Testis (tissue), 3 donors: ENCODE measurements around the gene CARHSP1. TPM values are rescaled to one million over a fixed set of nuclear protein-coding genes. Genes with fewer than 3 reads are reported as not detected.

ENCODE experiments used
- DNase-seq: peaks from one replicate; pipeline ENCODE4 v3.0.0-alpha.2; 2019
- H3K27ac ChIP-seq, 2 donors: fragments of 200-600 bp; sonication (generic); one replicate each; pipeline ENCODE4 v1.5.1; 2019
- H3K27me3 ChIP-seq: fragments of 200-600 bp; sonication (generic); one replicate; pipeline ENCODE4 v1.5.1; 2019
- H3K36me3 ChIP-seq: fragments of 200-600 bp; sonication (generic); one replicate; pipeline ENCODE4 v1.5.1; 2017; ENCODE audit warnings: low read depth; ENCODE audit errors: missing control alignments
- H3K4me1 ChIP-seq: fragments of 200-600 bp; sonication (generic); one replicate; pipeline ENCODE4 v1.5.1; 2019
- H3K4me3 ChIP-seq, 2 donors: fragments of 200-600 bp; sonication (generic); one replicate each; pipeline ENCODE4 v1.5.1; 2017 to 2019
- H3K9me3 ChIP-seq: fragments of 200-600 bp; sonication (generic); one replicate; pipeline ENCODE4 v1.5.1; 2017
- POLR2A ChIP-seq: fragments of 450-650 bp; IDR thresholded peaks from one replicate; pipeline ENCODE4 v1.6.1; 2017; ENCODE audit warnings: antibody characterized with exemption, mild to moderate bottlenecking, moderate library complexity
- WGBS, 2 donors: methylation state at CpG; one replicate each; pipeline ENCODE4 v1.1.5; 2018; 5-methylcytosine and 5-hydroxymethylcytosine counted together
- intact Hi-C: fragments of 100-400 bp; cut with DNase I; formaldehyde crosslinking; loops from one replicate; pipeline ENCODE4 v1.15.1; 2023; ENCODE audit warnings: low total_unique reads
- polyA plus RNA-seq: library from polyadenylated mRNA; stranded (reverse); fragments of 350-450 nt; fragmentation: Illumina TruSeq; extraction: RNeasy Lipid Tissue Mini Kit (QIAGEN cat#74804); gene quantifications from one replicate; pipeline ENCODE4 v1.2.3, GENCODE V29; 2014; ENCODE audit warnings: low read depth, low replicate concordance; ENCODE audit not compliant: insufficient read depth
- total RNA-seq, 2 donors: library from RNA; depleted of rRNA; stranded (reverse); fragments of >200 nt; gene quantifications; one replicate each; pipeline ENCODE4 v1.2.3, GENCODE V29; 2016
- TF ChIP-seq, protein P1 (sequence below), 3 experiments: fragments of 450-650 bp in 2 of 3; fragments of 200-600 bp in 1 of 3; sonication (generic) in 1 of 3; IDR thresholded peaks; one replicate each; pipeline ENCODE4 v1.5.1; 2016 to 2019; ENCODE audit warnings: antibody characterized with exemption in 3 of 3, mild to moderate bottlenecking in 2 of 3, moderate library complexity in 1 of 3

CARHSP1 gene
- total and polyA plus RNA-seq, 3 donors from 2014 or later, result 241 to 457 (median 437) TPM

DNA sequence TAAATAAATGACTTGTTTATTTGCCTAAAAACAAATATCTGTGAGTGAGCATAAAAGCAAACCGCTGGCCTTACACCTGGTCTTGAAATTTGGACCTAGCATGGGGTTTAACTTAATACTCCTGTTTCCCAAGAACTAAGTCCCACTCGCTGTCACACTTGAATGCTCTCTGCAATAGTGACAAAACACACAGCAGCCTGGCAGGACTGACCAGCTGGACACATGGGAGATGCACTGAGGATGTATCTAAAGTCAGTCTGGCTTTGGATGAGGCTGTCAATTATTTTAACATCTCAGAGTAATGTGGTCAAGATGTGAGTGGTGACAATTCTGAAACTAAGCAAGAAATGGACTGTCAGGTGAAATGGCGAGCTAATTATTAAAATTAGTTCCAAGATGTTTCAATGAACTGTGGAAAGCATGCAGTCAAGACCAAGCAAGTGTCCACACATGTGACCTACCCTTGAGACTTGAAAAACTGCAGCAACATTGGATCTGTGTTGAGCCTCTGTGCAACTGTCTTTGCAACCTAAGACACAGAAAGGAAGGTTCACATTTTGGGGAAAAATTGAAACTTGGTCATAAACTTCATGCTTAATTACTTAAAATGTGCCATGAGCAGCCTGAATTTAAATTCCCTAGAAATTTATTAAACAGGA is 30.0 kb upstream of the CARHSP1 start:
- WGBS, 2 donors, result 91 to 93% methylated on average over 3 of the region's 3 CpGs
- intact Hi-C loops, result no loop called here
- Histone ChIP-seq H3K27ac (no peak overlapping the region), H3K4me1 (peaks cover 3% of the 10 kb centered on the region), H3K36me3 (no peaks in the 10 kb centered on the region), H3K4me3 (no peak overlapping the region), H3K9me3 (no peaks in the 10 kb centered on the region), H3K27me3 (no peaks in the 10 kb centered on the region)
- TF ChIP-seq POLR2A, result no peak
- TF ChIP-seq, protein P1, sequence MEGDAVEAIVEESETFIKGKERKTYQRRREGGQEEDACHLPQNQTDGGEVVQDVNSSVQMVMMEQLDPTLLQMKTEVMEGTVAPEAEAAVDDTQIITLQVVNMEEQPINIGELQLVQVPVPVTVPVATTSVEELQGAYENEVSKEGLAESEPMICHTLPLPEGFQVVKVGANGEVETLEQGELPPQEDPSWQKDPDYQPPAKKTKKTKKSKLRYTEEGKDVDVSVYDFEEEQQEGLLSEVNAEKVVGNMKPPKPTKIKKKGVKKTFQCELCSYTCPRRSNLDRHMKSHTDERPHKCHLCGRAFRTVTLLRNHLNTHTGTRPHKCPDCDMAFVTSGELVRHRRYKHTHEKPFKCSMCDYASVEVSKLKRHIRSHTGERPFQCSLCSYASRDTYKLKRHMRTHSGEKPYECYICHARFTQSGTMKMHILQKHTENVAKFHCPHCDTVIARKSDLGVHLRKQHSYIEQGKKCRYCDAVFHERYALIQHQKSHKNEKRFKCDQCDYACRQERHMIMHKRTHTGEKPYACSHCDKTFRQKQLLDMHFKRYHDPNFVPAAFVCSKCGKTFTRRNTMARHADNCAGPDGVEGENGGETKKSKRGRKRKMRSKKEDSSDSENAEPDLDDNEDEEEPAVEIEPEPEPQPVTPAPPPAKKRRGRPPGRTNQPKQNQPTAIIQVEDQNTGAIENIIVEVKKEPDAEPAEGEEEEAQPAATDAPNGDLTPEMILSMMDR (IDR thresholded peaks at IDR 0.05), result no peak
- DNase-seq, result no peak

DNA sequence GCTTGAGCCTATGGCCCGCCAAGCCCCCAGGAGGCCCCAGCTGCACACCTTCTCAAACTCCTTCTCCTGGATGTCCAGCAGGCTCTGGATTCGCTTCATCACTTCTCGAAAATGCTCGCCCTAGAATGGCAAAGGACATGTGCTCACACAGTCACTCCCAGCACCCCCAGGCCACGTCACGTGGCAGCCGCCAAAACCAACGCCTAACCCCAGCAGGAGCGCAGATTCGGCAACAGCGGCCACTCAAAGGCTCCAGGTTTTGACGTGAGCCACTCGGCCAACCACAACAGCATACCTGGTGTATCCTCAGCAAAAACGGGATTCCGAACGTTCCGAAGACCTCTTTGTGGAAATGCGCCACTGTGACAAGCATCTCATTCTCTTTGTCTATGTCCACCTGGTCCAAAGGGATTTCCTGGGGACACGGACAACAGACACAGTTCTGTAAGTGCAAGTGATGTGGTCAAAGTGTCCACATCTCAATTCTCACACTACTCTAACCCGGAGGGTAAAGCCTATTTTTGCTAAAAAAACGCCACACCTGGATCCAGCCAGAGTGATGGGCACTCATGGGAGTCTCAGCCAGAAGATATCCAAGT is 26.0 kb upstream of the CARHSP1 start:
- Histone ChIP-seq H3K4me1 (peaks cover 22% of the 10 kb centered on the region), H3K9me3 (no peaks in the 10 kb centered on the region), H3K4me3 (no peak overlapping the region), H3K36me3 (no peaks in the 10 kb centered on the region), H3K27me3 (no peaks in the 10 kb centered on the region), H3K27ac (no peak overlapping the region)
- intact Hi-C loops, result no loop called here
- TF ChIP-seq POLR2A, result no peak
- TF ChIP-seq, protein P1 (IDR thresholded peaks at IDR 0.05), result no peak
- DNase-seq, result no peak
- WGBS, 2 donors, result 95% methylated on average over 18 to 21 of the region's 21 CpGs

DNA sequence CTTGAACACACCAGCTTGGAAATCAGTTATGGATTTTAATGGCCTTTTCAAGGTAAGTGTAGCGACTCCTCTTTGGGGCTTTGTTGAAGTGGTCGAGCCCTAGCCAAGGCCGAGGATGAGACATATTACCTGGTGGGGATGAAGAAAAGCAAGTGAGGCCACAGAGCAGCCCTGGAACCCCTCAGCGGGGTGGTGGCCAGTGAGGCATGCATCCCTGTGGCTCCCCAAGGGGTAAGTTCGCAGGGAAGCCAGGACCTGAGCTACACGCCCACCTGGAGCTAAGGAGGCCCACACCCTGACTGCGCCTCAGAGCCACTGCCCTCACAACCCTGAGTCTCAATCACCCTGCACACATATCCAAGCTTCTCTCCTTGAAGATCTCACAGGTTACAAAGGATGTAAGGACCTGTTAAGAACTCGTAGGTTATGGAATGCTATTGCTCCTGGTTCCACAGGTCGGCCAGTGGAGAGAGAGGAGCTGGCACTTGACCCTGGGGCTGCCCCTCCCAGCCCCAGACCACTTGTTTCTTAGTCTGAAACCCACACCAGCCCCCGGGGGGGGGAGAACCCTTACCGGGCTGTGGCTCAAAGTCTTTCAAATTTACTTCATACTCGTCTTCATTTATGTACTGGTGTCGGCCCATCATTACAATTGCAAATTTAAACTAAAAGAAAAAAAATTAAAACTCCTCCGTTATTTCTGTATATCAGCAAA is 25.3 kb upstream of the CARHSP1 start:
- no peak for DNase-seq
- TF ChIP-seq, protein P1 (IDR thresholded peaks at IDR 0.05), result no peak
- no peak for TF ChIP-seq POLR2A
- Histone ChIP-seq H3K27me3 (no peaks in the 10 kb centered on the region), H3K27ac (no peak overlapping the region), H3K4me3 (no peak overlapping the region), H3K36me3 (no peaks in the 10 kb centered on the region), H3K9me3 (no peaks in the 10 kb centered on the region), H3K4me1 (peaks cover 22% of the 10 kb centered on the region)
- 80 to 85% methylated on average over 14 of the region's 14 CpGs for WGBS, 2 donors
- intact Hi-C loops, result no loop called here

DNA sequence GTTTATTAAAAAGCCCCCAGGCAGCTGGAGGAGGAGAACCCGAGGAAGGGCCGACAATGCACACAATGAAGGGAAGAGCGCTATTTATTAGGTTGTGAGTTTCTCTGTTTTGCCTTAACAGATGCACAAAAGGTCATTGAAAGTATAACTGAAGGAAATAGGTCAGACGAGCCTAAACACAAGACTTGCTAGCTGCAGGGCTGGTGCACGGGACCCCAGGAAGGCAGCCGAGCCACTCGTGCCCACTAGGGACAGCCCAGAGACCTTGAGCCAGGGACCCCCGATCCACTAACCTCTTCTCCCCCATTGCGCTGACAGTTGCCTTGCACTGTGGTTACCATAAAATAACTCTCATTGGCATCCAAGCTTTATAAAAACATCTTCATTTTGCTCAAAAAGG is 24.6 kb upstream of the CARHSP1 start:
- H3K27me3 ChIP-seq, result no peaks in the 10 kb centered on the region
- no peaks in the 10 kb centered on the region for H3K36me3 ChIP-seq
- H3K27ac ChIP-seq, result no peak overlapping the region
- peaks cover 22% of the 10 kb centered on the region for H3K4me1 ChIP-seq
- TF ChIP-seq POLR2A, result no peak
- TF ChIP-seq, protein P1 (IDR thresholded peaks at IDR 0.05), result no peak
- H3K9me3 ChIP-seq, result no peaks in the 10 kb centered on the region
- intact Hi-C loops, result no loop called here
- no peak for DNase-seq
- H3K4me3 ChIP-seq, result no peak overlapping the region
- WGBS, 2 donors, result 49 to 57% methylated on average over 9 of the region's 9 CpGs
